Spleen (tissue), 11 donors: ENCODE measurements around the gene CRB3. TPM values are rescaled to one million over a fixed set of nuclear protein-coding genes. Genes with fewer than 3 reads are reported as not detected.

Source experiments
- DNase-seq: peaks from one replicate; pipeline ENCODE4 v3.0.0-alpha.2; 2020
- H3K27ac ChIP-seq, 8 donors: fragments of 200-600 bp; sonication (generic) in 7 of 8; 1 replicate in 4 of 8; 2 replicates in 4 of 8; pipeline versions ENCODE4 v1.5.0 to v1.8.0; 2016 to 2021; ENCODE audit warnings: inconsistent platforms in 4 of 8, mild to moderate bottlenecking in 4 of 8, moderate library complexity in 1 of 8
- H3K27me3 ChIP-seq, 7 donors: fragments of 200-600 bp; sonication (generic) in 6 of 7; replicated peaks in 1 of 7; 1 replicate in 4 of 7; 2 replicates in 3 of 7; pipeline versions ENCODE4 v1.5.0 to v1.8.0; 2016 to 2021; ENCODE audit warnings: inconsistent platforms in 3 of 7, mild to moderate bottlenecking in 1 of 7
- H3K36me3 ChIP-seq, 6 donors: fragments of 200-600 bp; sonication (generic) in 5 of 6; 1 replicate in 4 of 6; 2 replicates in 2 of 6; pipeline versions ENCODE4 v1.5.0 to v1.8.0; 2016 to 2021; ENCODE audit warnings: inconsistent platforms in 2 of 6
- H3K4me1 ChIP-seq, 6 donors: fragments of 200-600 bp; sonication (generic) in 5 of 6; 1 replicate in 3 of 6; 2 replicates in 3 of 6; pipeline versions ENCODE4 v1.5.0 to v1.8.0; 2016 to 2021; ENCODE audit warnings: inconsistent platforms in 3 of 6
- H3K4me3 ChIP-seq, 8 donors: fragments of 200-600 bp; sonication (generic) in 7 of 8; 1 replicate in 4 of 8; 2 replicates in 4 of 8; pipeline versions ENCODE4 v1.5.0 to v1.8.0; 2016 to 2021; ENCODE audit warnings: inconsistent platforms in 4 of 8, mild to moderate bottlenecking in 4 of 8, moderate library complexity in 2 of 8
- H3K9me3 ChIP-seq, 8 donors: fragments of 200-600 bp; sonication (generic) in 7 of 8; 1 replicate in 4 of 8; 2 replicates in 4 of 8; pipeline versions ENCODE4 v1.5.0 to v1.8.0; 2016 to 2021; ENCODE audit warnings: inconsistent platforms in 4 of 8
- POLR2A ChIP-seq, 3 donors: fragments of 450-650 bp; IDR thresholded peaks; one replicate each; pipeline ENCODE4 v1.5.1; 2017; ENCODE audit warnings: antibody characterized with exemption in 3 of 3, mild to moderate bottlenecking in 1 of 3
- POLR2AphosphoS5 ChIP-seq, 3 donors: sonication (generic); formaldehyde crosslinking; IDR thresholded peaks; one replicate each; pipeline ENCODE4 v1.5.1; 2017; ENCODE audit warnings: antibody characterized with exemption in 3 of 3
- WGBS, 5 donors: extraction: QIAGEN DNeasy Blood & Tissue Kit in 3 of 5; methylation state at CpG; one replicate each; pipeline versions ENCODE4 v1.1.5 to v1.1.7; 2013 to 2018; 5-methylcytosine and 5-hydroxymethylcytosine counted together
- intact Hi-C: fragments of 100-400 bp; cut with DNase I; formaldehyde crosslinking; loops from one replicate; pipeline ENCODE4 v1.15.0; 2023; ENCODE audit warnings: low total_unique reads
- polyA plus RNA-seq, 3 donors: library from polyadenylated mRNA; stranded (reverse); fragments of 200-250 nt; gene quantifications; one replicate each; pipeline ENCODE4 v1.2.1, GENCODE V29; 2013
- total RNA-seq, 7 donors: library from RNA; depleted of rRNA in 3 of 7; stranded (reverse); fragments of >200 nt in 3 of 7; fragmentation: NEBNext Ultra II Directional in 4 of 7; extraction: Animal tissue kit (Norgen Biotek cat#: 25700) in 4 of 7; gene quantifications; one replicate each; pipeline versions ENCODE4 v1.1.0 to v1.2.1, GENCODE V29; 2016 to 2021
- TF ChIP-seq, protein P1 (sequence below), 11 experiments: fragments of 200-600 bp in 7 of 11; fragments of 450-650 bp in 4 of 11; sonication (generic) in 4 of 11; IDR thresholded peaks in 8 of 11; conservative IDR thresholded peaks in 3 of 11; 1 replicate in 7 of 11; 2 replicates in 4 of 11; pipeline versions ENCODE4 v1.4.0 to v1.8.0; 2016 to 2021; ENCODE audit warnings: antibody characterized with exemption in 11 of 11, inconsistent platforms in 4 of 11, mild to moderate bottlenecking in 1 of 11
- donor health status: healthy with polysubstance abuse.
- donor health status: DM: no; HTN: no; CAD: no; lungs with moderate emphysema.
- donor health status: DM: no; HTN: no; CAD: no.
- donor health status: Bipolar disorder and iron deficiency.
- donor health status: healthy.
- donor health status: DM: no; HTN: no; CAD: no.
- donor health status: DM: yes; HTN: yes; CAD: no.

Gene CRB3
- total and polyA plus RNA-seq, 10 donors = 1.0 to 2.0 (median 1.2) TPM; not detected in 2

DNA sequence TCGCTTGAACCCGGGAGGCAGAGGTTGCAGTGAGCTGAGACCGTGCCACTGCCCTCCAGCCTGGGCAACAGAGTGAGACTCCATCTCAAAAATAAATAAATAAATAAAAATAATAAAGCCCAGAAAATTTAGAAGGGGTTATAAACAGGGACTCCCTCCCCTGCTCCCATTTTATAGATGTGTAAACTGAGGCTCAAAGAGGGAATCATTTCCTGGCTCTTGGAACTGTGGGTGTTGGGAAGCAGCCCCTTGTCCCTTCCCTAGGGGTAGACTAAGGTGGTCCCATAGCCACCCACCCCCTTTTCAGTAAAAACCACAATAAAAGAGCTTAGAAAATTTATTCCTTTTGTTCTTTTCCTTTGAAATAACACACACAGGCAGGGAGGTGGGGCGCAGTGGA, 24.3 kb upstream of the CRB3 start:
- Histone ChIP-seq H3K4me1 (no peaks in the 10 kb centered on the region), H3K27me3 (no peaks in the 10 kb centered on the region), H3K9me3 (no peaks in the 10 kb centered on the region), H3K27ac (no peak overlapping the region), H3K4me3 (no peak overlapping the region), H3K36me3 (no peaks in the 10 kb centered on the region)
- TF ChIP-seq, protein P1, sequence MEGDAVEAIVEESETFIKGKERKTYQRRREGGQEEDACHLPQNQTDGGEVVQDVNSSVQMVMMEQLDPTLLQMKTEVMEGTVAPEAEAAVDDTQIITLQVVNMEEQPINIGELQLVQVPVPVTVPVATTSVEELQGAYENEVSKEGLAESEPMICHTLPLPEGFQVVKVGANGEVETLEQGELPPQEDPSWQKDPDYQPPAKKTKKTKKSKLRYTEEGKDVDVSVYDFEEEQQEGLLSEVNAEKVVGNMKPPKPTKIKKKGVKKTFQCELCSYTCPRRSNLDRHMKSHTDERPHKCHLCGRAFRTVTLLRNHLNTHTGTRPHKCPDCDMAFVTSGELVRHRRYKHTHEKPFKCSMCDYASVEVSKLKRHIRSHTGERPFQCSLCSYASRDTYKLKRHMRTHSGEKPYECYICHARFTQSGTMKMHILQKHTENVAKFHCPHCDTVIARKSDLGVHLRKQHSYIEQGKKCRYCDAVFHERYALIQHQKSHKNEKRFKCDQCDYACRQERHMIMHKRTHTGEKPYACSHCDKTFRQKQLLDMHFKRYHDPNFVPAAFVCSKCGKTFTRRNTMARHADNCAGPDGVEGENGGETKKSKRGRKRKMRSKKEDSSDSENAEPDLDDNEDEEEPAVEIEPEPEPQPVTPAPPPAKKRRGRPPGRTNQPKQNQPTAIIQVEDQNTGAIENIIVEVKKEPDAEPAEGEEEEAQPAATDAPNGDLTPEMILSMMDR (IDR thresholded peaks at IDR 0.05 in 8 of 11, conservative IDR thresholded peaks at IDR 0.05 in 3 of 11) = no peak
- TF ChIP-seq POLR2A (IDR thresholded peaks at IDR 0.05) (no peak), POLR2AphosphoS5 (IDR thresholded peaks at IDR 0.05) (no peak)
- intact Hi-C loops = no loop called here
- no peak for DNase-seq
- 83 to 97% (median 87%) methylated on average over 4 of the region's 4 CpGs for WGBS, 5 donors

- H3K4me3 ChIP-seq = no peak overlapping the region
Observed at GRCh38 chr19:6440905-6441304, 23.2 kb upstream of the CRB3 start.

GRCh38 chr19:6442087-6442688, 21.9 kb upstream of the CRB3 start:
- DNase-seq = no peak
- peaks cover 0 to 17% (median 0%) of the 10 kb centered on the region in 6 donors for H3K36me3 ChIP-seq
- H3K27me3 ChIP-seq = no peaks in the 10 kb centered on the region
- intact Hi-C loops = no loop called here
- no peaks in the 10 kb centered on the region for H3K4me1 ChIP-seq
- H3K9me3 ChIP-seq = peaks cover 0 to 12% (median 0%) of the 10 kb centered on the region in 8 donors
- H3K27ac ChIP-seq = no peak overlapping the region
- no peak overlapping the region for H3K4me3 ChIP-seq
- whole genome bisulfite sequencing, 5 donors = 82 to 92% (median 84%) methylated on average over 10 to 13 of the region's 13 CpGs
- TF ChIP-seq, protein P1 (IDR thresholded peaks at IDR 0.05 in 8 of 11, conservative IDR thresholded peaks at IDR 0.05 in 3 of 11) = no peak
- no peak for TF ChIP-seq POLR2AphosphoS5 (IDR thresholded peaks at IDR 0.05)
- TF ChIP-seq POLR2A (IDR thresholded peaks at IDR 0.05) = no peak

More at GRCh38 chr19:6440905-6441304, 23.2 kb upstream of the CRB3 start:
- WGBS, 5 donors = 84 to 92% (median 89%) methylated on average over 3 of the region's 3 CpGs
- Histone ChIP-seq H3K9me3 (peaks cover 0 to 5% (median 0%) of the 10 kb centered on the region in 8 donors), H3K27ac (no peak overlapping the region), H3K36me3 (peaks cover 0 to 6% (median 0%) of the 10 kb centered on the region in 6 donors), H3K4me1 (no peaks in the 10 kb centered on the region), H3K27me3 (no peaks in the 10 kb centered on the region)
- TF ChIP-seq, protein P1 (IDR thresholded peaks at IDR 0.05 in 8 of 11, conservative IDR thresholded peaks at IDR 0.05 in 3 of 11) = no peak
- no peak for DNase-seq
- intact Hi-C loops = no loop called here

GRCh38 chr19:6443986-6444385, 20.1 kb upstream of the CRB3 start:
- Histone ChIP-seq H3K27me3 (no peaks in the 10 kb centered on the region), H3K4me1 (no peaks in the 10 kb centered on the region), H3K27ac (no peak overlapping the region), H3K9me3 (peaks cover 0 to 12% (median 0%) of the 10 kb centered on the region in 8 donors), H3K4me3 (no peak overlapping the region), H3K36me3 (peaks cover 0 to 17% (median 0%) of the 10 kb centered on the region in 6 donors)
- intact Hi-C loops = no loop called here
- DNase-seq = no peak
- 90 to 97% (median 94%) methylated on average over 11 to 13 of the region's 13 CpGs for WGBS, 5 donors
- TF ChIP-seq POLR2A (IDR thresholded peaks at IDR 0.05) (no peak), POLR2AphosphoS5 (IDR thresholded peaks at IDR 0.05) (no peak)
- TF ChIP-seq, protein P1 (IDR thresholded peaks at IDR 0.05 in 8 of 11, conservative IDR thresholded peaks at IDR 0.05 in 3 of 11) = no peak
